ENCODE measurements around the gene AOPEP.

GRCh38 chr9:94872891-94873511 lies 146.5 kb downstream of the AOPEP start:
- TF ChIP-seq POLR2A (IDR thresholded peaks at IDR 0.05; ENCODE audit: low read length): no peak
- TF ChIP-seq CTCF (IDR thresholded peaks at IDR 0.05): no peak
- no peak for TF ChIP-seq MYC (IDR thresholded peaks at IDR 0.05; ENCODE audit: borderline replicate concordance, low read length)
- no peak for TF ChIP-seq MAZ (IDR thresholded peaks at IDR 0.05; ENCODE audit: borderline replicate concordance, low read depth, low read length)
- TF ChIP-seq CEBPB (IDR thresholded peaks at IDR 0.05): no peak
- no peak for TF ChIP-seq USF2 (IDR thresholded peaks at IDR 0.05)
- TF ChIP-seq RCOR1 (IDR thresholded peaks at IDR 0.05; ENCODE audit: low read depth, low read length): no peak
- no peak for TF ChIP-seq HOXA7 (CRISPR knock-in tag; IDR thresholded peaks at IDR 0.05)
- TF ChIP-seq CHD4 (IDR thresholded peaks at IDR 0.05; ENCODE audit: borderline replicate concordance): no peak
- TF ChIP-seq SMC3 (IDR thresholded peaks at IDR 0.05): no peak
- TF ChIP-seq KDM5A (IDR thresholded peaks at IDR 0.05): no peak
- no peak for TF ChIP-seq EHMT2 (IDR thresholded peaks at IDR 0.05; ENCODE audit: low read depth)
- no peak for TF ChIP-seq CHD2 (IDR thresholded peaks at IDR 0.05; ENCODE audit: low read length, partially characterized antibody)
